GM13977 (cell line): ENCODE results near the gene CASQ1.

Source experiments
- DNase-seq: peaks from one replicate; pipeline ENCODE4 v3.0.0; 2012; ENCODE audit warnings: low spot score
- in situ Hi-C: fragments of 300-500 bp; cut with MboI; formaldehyde crosslinking; loops from one replicate; pipeline ENCODE4 v1.12.0; 2022; ENCODE audit warnings: low sequenced_read_pairs, low pct_unique_long_range_greater_than_20kb, mixed read lengths, inconsistent platforms; ENCODE audit not compliant: unreplicated experiment
- TF ChIP-seq, protein P1 (sequence below): IDR thresholded peaks from 2 replicates; pipeline ENCODE4 v1.5.1; 2012; ENCODE audit warnings: mild to moderate bottlenecking, control low read depth; ENCODE audit not compliant: insufficient read depth; ENCODE audit errors: extremely low read depth, missing control alignments

Gene CASQ1

DNA sequence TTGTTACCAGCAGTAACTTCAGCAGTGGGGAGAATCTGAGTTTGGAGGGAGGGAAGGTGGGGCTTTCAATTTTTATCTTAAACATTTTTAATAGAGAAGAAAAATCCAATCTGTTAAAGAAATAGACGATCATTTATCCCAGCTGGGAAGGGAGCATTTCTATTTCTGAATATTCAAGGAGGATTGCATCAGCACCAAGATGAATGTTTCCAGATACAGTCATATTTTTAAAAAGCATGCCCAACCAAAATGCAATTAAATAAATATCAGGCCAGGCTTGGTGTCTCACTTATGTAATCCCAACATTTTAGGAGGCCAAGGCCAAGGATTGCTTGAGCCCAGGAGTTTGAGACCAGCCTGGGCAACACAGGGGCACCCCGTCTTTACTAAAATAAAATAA, 40.7 kb upstream of the CASQ1 start:
- in situ Hi-C loops = no loop called here
- TF ChIP-seq, protein P1, sequence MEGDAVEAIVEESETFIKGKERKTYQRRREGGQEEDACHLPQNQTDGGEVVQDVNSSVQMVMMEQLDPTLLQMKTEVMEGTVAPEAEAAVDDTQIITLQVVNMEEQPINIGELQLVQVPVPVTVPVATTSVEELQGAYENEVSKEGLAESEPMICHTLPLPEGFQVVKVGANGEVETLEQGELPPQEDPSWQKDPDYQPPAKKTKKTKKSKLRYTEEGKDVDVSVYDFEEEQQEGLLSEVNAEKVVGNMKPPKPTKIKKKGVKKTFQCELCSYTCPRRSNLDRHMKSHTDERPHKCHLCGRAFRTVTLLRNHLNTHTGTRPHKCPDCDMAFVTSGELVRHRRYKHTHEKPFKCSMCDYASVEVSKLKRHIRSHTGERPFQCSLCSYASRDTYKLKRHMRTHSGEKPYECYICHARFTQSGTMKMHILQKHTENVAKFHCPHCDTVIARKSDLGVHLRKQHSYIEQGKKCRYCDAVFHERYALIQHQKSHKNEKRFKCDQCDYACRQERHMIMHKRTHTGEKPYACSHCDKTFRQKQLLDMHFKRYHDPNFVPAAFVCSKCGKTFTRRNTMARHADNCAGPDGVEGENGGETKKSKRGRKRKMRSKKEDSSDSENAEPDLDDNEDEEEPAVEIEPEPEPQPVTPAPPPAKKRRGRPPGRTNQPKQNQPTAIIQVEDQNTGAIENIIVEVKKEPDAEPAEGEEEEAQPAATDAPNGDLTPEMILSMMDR = no peak
- no peak for DNase-seq

DNA sequence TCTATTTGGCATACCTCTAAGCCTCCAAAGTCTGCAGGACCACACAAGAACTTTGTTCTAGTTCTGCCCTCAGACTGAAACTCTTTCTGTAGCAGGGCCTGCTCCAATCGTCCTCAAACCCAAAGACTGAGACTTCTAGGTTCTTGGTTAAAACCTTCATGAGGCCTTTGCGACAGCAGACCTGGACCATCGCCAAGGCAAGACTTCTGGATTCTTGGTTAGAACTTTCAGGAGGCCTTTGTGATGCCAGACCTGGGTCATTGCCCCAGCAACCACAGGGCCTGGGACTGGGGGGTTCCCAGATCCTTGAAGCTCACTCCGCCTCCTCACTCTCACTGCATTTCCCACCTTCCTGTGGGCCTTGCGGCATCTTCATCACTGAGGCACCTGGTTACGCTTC, 39.1 kb upstream of the CASQ1 start, which contains the start of gene ATP1A4:
Gene ATP1A4 (plus strand): TSS at position 301 of the 400 bp plus-strand sequence. CDS start 438 bp downstream, outside the sequence.
- TF ChIP-seq, protein P1 = no peak
- in situ Hi-C loops = no loop called here
- no peak for DNase-seq

DNA sequence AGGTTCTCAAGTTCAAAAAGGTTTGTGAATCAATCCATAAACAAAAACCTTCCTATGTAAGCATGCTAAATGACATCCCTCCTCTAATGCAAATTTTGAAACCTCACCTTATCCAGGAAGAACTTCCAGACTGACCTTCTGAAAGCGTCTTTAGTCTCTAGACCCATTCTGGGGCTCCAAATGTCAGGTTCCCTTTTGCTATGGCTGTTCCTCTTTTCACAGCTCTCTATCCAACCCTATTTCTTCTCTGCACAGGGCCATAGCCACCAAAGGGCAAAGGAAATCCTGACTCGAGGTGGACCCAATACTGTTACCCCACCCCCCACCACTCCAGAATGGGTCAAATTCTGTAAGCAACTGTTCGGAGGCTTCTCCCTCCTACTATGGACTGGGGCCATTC, 35.6 kb upstream of the CASQ1 start:
- TF ChIP-seq, protein P1 = no peak
- DNase-seq = no peak
- in situ Hi-C loops = no loop called here

DNA sequence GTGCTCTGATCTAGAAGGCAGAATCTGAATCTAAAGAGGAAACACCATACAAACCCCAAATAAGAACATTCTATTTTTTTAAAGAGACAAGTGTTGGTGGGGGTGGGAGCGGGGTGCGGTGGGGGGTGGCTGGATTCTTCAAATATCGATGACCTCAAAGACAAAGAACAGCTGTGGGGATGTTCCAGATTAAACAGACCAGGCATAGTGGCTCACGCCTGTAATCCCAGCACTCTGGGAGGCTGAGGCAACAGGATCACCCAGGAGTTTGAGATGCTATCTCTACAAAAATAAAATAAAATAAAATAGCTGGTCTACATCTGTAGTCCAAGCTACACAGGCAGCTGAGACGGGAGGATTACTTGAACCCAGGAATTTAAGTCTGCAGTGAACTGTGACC, 34.0 kb upstream of the CASQ1 start:
- in situ Hi-C loops = no loop called here
- TF ChIP-seq, protein P1 = no peak
- DNase-seq = no peak

DNA sequence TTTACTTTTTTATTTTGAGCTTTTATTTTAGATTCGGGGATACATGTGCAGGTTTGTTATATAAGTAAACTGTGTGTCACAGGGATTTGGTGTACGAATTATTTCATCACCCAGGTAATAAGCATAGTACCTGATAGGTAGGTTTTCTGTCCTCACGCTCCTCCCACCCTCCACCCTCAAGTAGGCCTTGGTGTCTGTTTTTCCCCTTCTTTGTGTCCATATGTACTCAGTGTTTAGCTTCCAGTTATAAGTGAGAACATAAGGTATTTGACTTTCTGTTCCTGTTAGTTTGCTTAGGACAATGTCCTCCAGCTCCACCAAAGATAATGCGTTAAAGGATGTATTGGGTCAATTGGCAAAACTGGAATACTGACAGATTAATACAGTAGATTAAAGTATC, 33.2 kb upstream of the CASQ1 start:
- in situ Hi-C loops = no loop called here
- TF ChIP-seq, protein P1 = no peak
- DNase-seq = no peak

DNA sequence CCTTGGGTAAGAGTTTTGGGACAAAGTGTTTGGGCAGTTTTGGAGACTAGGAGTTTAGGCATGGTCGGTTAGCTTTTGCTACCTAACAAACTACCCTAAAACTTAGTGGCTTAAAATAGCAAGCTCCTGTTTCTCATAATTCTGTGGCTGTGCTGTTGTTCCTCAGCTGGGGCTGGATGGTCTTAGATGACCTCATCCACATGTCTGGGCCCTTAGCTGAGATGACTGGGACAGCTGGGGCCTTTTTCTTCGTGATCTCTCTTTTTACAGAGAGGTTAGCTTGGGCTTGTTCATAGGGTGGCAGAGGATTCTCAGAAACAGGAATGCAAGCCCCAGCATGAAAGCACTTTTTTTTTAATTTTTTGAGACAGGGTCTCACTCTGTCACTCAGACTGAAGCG, 32.3 kb upstream of the CASQ1 start:
- TF ChIP-seq, protein P1 = no peak

DNA sequence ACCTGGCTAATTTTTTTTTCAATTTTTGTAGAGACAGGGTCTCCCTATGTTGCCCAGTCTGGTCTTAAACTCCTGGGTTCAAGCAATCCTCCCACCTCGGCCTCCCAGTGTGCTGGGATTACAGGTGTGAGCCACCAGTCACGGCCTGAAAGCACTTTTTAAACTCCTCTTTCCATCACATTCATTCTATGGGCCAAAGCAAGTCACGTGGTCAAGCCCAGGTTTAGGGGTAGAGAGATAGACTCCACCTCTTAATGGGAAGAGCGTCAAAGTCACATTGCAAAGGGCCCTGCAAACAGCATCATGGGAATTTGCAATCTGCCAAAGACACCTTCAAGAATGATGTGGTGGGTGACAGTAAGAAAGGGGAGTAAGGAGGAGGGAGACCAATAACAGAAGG, 31.8 kb upstream of the CASQ1 start:
- DNase-seq = no peak
- in situ Hi-C loops = no loop called here
- TF ChIP-seq, protein P1 = no peak

More for the DNA sequence above, 32.3 kb upstream of the CASQ1 start:
- no peak for DNase-seq
- in situ Hi-C loops = no loop called here
